Lung (tissue), 12 donors: ENCODE measurements around the gene RLN3. TPM values are rescaled to one million over a fixed set of nuclear protein-coding genes. Genes with fewer than 3 reads are reported as not detected.

ENCODE experiments used
- ATAC-seq: fragments of 200-7000 bp; cut with Tn5 transposase; one replicate; pipeline ENCODE4 v1.9.1; 2020; ENCODE audit warnings: moderate number of reproducible peaks; ENCODE audit not compliant: insufficient read depth, low FRiP score
- DNase-seq, 3 donors: peaks; one replicate each; pipeline ENCODE4 v3.0.0-alpha.2; 2013 to 2017
- H3K27ac ChIP-seq, 2 donors: one replicate each; pipeline ENCODE4 v1.5.1; 2013; ENCODE audit warnings: mild to moderate bottlenecking in 2 of 2, moderate library complexity in 2 of 2, control low read depth in 1 of 2, inconsistent platforms in 1 of 2, low read depth in 1 of 2, low read length in 1 of 2
- H3K27me3 ChIP-seq, 3 donors: one replicate each; pipeline ENCODE4 v1.5.1; 2013; ENCODE audit warnings: low read length in 2 of 3; ENCODE audit not compliant: control insufficient read depth in 3 of 3, insufficient read depth in 3 of 3
- H3K36me3 ChIP-seq, 4 donors: one replicate each; pipeline ENCODE4 v1.5.1; 2013; ENCODE audit warnings: low read length in 4 of 4, mild to moderate bottlenecking in 1 of 4, moderate library complexity in 1 of 4; ENCODE audit not compliant: control insufficient read depth in 4 of 4, insufficient read depth in 4 of 4
- H3K4me1 ChIP-seq, 5 donors: one replicate each; pipeline ENCODE4 v1.5.1; 2013; ENCODE audit warnings: low read length in 5 of 5, mild to moderate bottlenecking in 2 of 5, moderate library complexity in 1 of 5; ENCODE audit not compliant: control insufficient read depth in 5 of 5, insufficient read depth in 5 of 5
- H3K4me3 ChIP-seq: one replicate; pipeline ENCODE4 v1.5.1; 2013; ENCODE audit warnings: mild to moderate bottlenecking, control low read depth, moderate library complexity
- H3K9ac ChIP-seq, 2 donors: one replicate each; pipeline ENCODE4 v1.5.1; 2013; ENCODE audit warnings: low read length in 2 of 2, control low read depth in 1 of 2; ENCODE audit not compliant: insufficient read depth in 1 of 2
- H3K9me3 ChIP-seq, 4 donors: one replicate each; pipeline ENCODE4 v1.5.1; 2013; ENCODE audit warnings: low read length in 3 of 4, mild to moderate bottlenecking in 1 of 4, moderate library complexity in 1 of 4; ENCODE audit not compliant: control insufficient read depth in 4 of 4, insufficient read depth in 3 of 4
- CTCF ChIP-seq: IDR thresholded peaks from 2 replicates; pipeline ENCODE4 v1.5.1; 2012; ENCODE audit warnings: mild to moderate bottlenecking; ENCODE audit errors: control extremely low read depth, extremely low read depth
- WGBS, 2 donors: extraction: QIAGEN DNeasy Blood & Tissue Kit; methylation state at CpG; one replicate each; pipeline ENCODE4 v1.1.7; 2013; 5-methylcytosine and 5-hydroxymethylcytosine counted together
- polyA plus RNA-seq, 2 donors: library from polyadenylated mRNA; stranded (reverse); fragments of 200-250 nt; gene quantifications; one replicate each; pipeline ENCODE4 v1.2.1, GENCODE V29; 2013
- total RNA-seq, 2 donors: library from RNA; depleted of rRNA in 1 of 2; stranded (reverse); fragments of >200 nt in 1 of 2; gene quantifications; one replicate each; pipeline ENCODE4 v1.2.1, GENCODE V29; 2014 to 2021
- donor health status: control.
- donor health status: control.
- donor health status: Bipolar disorder and iron deficiency.
- donor health status: healthy.
- donor health status: DM: yes; HTN: yes; CAD: no.

RLN3 gene
- total and polyA plus RNA-seq, 4 donors: 0.50 to 0.52 TPM; not detected in 2

GRCh38 chr19:14052470-14052869 lies 24.5 kb downstream of the RLN3 start:
- H3K27me3 ChIP-seq: no peaks in the 10 kb centered on the region
- H3K4me3 ChIP-seq: no peak overlapping the region
- H3K9ac ChIP-seq: no peak overlapping the region
- H3K36me3 ChIP-seq: peaks cover 0 to 21% (median 3%) of the 10 kb centered on the region in 4 donors
- WGBS, 2 donors: 91 to 95% methylated on average over 6 of the region's 6 CpGs
- no peak for ATAC-seq
- H3K4me1 ChIP-seq: peaks cover 0 to 4% (median 0%) of the 10 kb centered on the region in 5 donors
- H3K27ac ChIP-seq: no peak overlapping the region
- H3K9me3 ChIP-seq: peaks cover 0 to 5% (median 1%) of the 10 kb centered on the region in 4 donors
- no peak for TF ChIP-seq CTCF
- DNase-seq: no peak

DNA sequence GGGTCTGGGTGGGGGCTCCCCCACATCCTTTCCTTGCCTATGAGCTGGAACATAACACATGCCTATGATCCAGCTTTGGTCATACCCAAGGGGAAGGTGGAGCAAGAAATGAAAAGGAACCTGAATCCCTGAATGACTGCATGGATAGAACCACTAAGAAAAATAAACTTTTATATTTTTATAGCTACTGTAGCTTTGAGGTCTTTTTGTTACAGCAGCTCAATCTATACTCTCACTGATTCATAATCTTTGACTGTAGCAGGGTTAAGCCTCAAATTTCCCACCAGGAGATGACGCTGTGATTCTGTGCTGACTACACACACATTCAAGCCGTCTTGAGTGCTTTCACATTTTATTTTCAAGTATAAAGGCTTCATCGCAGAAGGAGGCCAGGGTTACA lies 25.1 kb downstream of the RLN3 start:
- Histone ChIP-seq H3K9me3 (peaks cover 0 to 6% (median 1%) of the 10 kb centered on the region in 4 donors), H3K9ac (no peak overlapping the region), H3K4me3 (no peak overlapping the region), H3K4me1 (peaks cover under 1 to 8% (median 1%) of the 10 kb centered on the region in 5 donors), H3K36me3 (peaks cover 0 to 21% (median 3%) of the 10 kb centered on the region in 4 donors), H3K27me3 (no peaks in the 10 kb centered on the region), H3K27ac (no peak overlapping the region)
- no peak for ATAC-seq
- no peak for DNase-seq
- no peak for TF ChIP-seq CTCF
- 95 to 98% methylated on average over 3 of the region's 3 CpGs for WGBS, 2 donors

DNA sequence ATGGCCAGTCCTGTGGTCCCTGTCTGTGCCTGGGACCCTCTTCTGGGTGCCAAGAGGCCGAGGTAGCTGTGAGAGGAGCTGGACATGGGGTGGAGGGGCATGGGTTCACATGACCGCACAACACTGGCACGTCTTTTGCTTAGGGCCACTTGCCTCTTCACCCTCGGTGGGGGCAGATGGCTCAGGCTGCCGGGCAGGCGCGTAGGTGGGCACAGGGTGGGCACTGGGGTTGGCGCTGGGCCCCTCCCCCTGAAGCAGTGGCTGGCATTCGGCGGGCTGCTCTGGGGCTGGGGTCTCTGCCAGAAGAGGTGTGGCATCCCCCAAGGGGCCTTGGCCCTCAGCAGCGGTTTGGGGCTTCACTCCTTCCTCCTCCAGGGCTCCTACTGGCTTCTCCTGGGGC lies 25.6 kb downstream of the RLN3 start:
- H3K4me1 ChIP-seq: peaks cover 1 to 11% (median 4%) of the 10 kb centered on the region in 5 donors
- DNase-seq: no peak
- no peak overlapping the region for H3K27ac ChIP-seq
- 92 to 93% methylated on average over 11 of the region's 11 CpGs for WGBS, 2 donors
- no peak overlapping the region for H3K4me3 ChIP-seq
- peaks cover 0 to 6% (median 0%) of the 10 kb centered on the region in 4 donors for H3K9me3 ChIP-seq
- H3K9ac ChIP-seq: no peak overlapping the region
- no peak for ATAC-seq
- H3K27me3 ChIP-seq: peaks cover 0 to 3% (median 3%) of the 10 kb centered on the region in 3 donors
- H3K36me3 ChIP-seq: peaks cover 0 to 19% (median 3%) of the 10 kb centered on the region in 4 donors
- TF ChIP-seq CTCF: no peak

DNA sequence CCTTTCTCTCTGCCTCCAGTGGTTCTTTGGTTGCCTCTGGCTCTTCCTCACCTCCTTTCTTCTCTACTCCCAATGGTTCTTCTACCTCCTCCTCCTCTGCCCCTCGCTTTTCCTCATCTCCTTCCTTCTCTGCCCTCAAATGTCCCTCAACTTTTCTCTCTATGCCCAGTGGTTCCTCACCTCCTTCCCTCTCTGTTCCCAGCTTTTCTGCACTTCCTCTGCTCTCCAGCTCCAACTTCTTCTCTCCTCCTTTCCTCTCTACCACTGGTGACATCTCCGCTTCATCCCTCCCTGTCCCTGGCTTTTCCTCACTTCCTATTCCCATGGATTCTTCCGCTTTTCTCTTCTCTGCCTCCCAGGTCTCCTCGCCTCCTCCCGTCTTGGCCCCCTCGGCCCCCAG lies 26.2 kb downstream of the RLN3 start:
- Histone ChIP-seq H3K9ac (no peak overlapping the region), H3K27ac (no peak overlapping the region), H3K27me3 (peaks cover 0 to 6% (median 5%) of the 10 kb centered on the region in 3 donors), H3K4me1 (peaks cover 3 to 11% (median 4%) of the 10 kb centered on the region in 5 donors), H3K4me3 (no peak overlapping the region), H3K36me3 (peaks cover 0 to 16% (median 3%) of the 10 kb centered on the region in 4 donors), H3K9me3 (peaks cover 0 to 6% (median 0%) of the 10 kb centered on the region in 4 donors)
- WGBS, 2 donors: 75 to 78% methylated on average over 6 of the region's 6 CpGs
- TF ChIP-seq CTCF: no peak
- ATAC-seq: no peak
- no peak for DNase-seq
